Activated CD8-positive, alpha-beta memory T cell treated with anti-CD3 and anti-CD28 coated beads for 36 hours (primary cell): ENCODE results near the gene DBT. TPM values are rescaled to one million over a fixed set of nuclear protein-coding genes. Genes with fewer than 3 reads are reported as not detected.
"Not testable (repeated sequence)": the region's sequence is repeated elsewhere in the genome, so short reads cannot be mapped to it uniquely, and the experiment has no call there.

Experiments
- CTCF ChIA-PET: fragments of 350-600 bp; sonication (Branson Sonifier 250); formaldehyde crosslinking; loops from one replicate; lab custom pipeline; 2021; ENCODE audit warnings: antibody characterized with exemption; lab: Charles Lee
- POLR2A ChIA-PET: fragments of 350-600 bp; sonication (Branson Sonifier 250); formaldehyde crosslinking; loops from one replicate; lab custom pipeline; 2021; ENCODE audit warnings: antibody characterized with exemption; lab: Charles Lee
- total RNA-seq, 2 experiments: library from RNA; stranded (reverse); gene quantifications; one replicate each; pipeline ENCODE4 v1.2.3, GENCODE V29; 2021

DBT gene
- total RNA-seq, 2 experiments from 2014 or later, result 12.1 to 13.4 TPM

DNA sequence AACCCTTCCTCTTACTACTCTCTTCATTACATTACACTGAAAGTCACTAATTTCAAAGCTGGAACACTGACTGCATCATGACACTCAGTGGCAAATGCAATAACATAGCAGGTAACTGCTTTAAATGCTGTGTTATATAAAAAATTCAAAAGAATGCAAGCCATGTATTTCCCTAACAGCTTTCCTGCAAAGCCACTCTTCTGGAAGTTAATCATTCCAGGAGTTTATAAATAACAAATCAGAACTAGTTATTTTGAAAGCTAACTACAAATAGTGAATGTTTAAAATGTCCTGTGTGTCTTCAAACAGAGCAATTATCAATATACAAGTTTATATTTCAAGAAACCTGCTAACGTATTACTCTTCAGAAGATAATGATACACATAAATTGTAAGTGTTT is 34.5 kb downstream of the DBT start:
- CTCF ChIA-PET, result no interaction called here
- POLR2A ChIA-PET, result no interaction called here

GRCh38 chr1:100213141-100213540 is 36.5 kb downstream of the DBT start:
- CTCF ChIA-PET, result no interaction called here
- POLR2A ChIA-PET, result no interaction called here

GRCh38 chr1:100206301-100206700 is 43.3 kb downstream of the DBT start:
- POLR2A ChIA-PET, result no interaction called here
- CTCF ChIA-PET, result no interaction called here

- CTCF ChIA-PET, POLR2A ChIA-PET: not testable (repeated sequence)
Observed at GRCh38 chr1:100205593-100205992, 44.0 kb downstream of the DBT start.

- POLR2A ChIA-PET, CTCF ChIA-PET: not testable (repeated sequence)
Observed at GRCh38 chr1:100205103-100205502, 44.5 kb downstream of the DBT start.

DNA sequence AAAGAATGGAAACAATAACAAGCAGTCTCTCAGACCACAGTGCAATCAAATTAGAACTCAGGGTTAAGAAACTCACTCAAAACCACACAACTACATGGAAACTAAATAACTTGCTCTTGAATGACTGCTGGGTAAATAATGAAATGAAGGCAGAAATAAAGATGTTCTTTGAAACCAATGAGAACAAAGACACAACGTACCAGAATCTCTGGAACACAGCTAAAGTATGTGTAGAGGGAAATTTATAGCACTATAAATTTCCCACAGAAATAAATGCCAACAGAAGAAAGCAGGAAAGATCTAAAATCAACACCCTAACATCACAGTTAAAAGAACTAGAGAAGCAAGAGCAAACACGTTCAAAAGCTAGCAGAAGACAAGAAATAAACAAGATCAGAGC is 46.9 kb downstream of the DBT start:
- POLR2A ChIA-PET, CTCF ChIA-PET: not testable (repeated sequence)

GRCh38 chr1:100200060-100200459 is 49.6 kb downstream of the DBT start:
- POLR2A ChIA-PET, result not testable (repeated sequence)
- CTCF ChIA-PET, result interaction anchor here (0.6 kb wide), 1 partner anchor 26 kb away, joined by 3 read pairs; no protein-coding TSS in a partner anchor

- ChIA-PET POLR2A (no interaction called here), CTCF (no interaction called here)
Observed at GRCh38 chr1:100198596-100198995, 51.0 kb downstream of the DBT start.

DNA sequence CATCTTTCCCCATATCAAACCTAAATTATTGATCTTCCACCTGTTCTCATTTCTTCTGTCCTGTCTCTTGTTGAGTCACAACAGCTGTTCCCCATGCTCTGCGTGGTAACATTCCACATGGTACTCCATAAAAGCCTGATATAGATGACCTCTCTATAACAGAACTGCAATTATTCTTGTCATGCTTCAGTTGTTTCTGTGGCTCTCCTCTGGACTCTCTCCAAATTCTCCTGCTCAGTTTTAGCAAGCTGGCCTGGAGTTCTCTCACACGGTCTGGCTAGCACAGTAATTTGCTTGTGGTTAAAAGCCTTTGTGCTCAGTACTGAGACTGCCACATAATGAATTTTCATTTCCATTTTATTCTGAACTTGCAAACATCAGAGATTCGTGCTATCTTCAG is 61.0 kb downstream of the DBT start:
- CTCF ChIA-PET, result no interaction called here
- POLR2A ChIA-PET, result no interaction called here

GRCh38 chr1:100187912-100188311 is 61.7 kb downstream of the DBT start:
- POLR2A ChIA-PET, result no interaction called here
- CTCF ChIA-PET, result no interaction called here

DNA sequence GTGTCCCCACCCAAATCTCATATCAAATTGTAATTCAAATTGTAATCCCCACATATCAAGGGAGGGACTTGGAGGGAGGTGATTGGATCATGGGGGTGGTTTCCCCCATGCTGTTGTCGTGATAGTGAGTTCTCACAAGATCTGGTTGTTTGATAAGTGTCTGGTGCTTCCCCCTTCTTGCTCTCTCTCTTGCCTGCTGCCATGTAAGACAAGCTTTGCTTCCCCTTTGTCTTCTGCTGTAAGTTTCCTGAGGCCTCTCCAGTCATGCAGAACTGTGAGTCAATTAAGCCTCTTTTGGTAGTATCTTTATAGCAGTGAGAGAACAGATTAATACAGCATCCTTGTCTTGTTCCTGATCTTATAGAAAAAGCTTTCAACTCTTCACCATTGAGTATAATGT is 65.1 kb downstream of the DBT start:
- ChIA-PET CTCF (no interaction called here), POLR2A (no interaction called here)

DNA sequence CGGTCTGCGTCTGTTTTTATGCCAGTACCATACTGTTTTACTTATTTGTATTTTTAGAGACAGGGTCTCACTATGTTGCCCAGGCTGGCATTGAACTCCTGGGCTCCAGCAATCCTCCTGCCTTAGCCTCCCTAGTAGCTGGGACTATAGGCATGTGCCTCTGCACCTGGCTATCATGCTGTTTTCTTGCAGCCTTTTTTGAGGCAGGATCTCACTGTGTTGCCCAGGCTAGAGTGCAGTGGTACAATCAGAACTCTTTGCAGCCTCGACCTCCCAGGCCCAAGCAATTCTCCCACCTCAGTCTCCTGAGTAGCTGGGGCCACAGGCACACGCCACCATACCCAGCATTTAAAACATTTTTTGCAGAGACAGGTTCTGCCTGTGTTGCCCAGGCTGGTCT is 66.3 kb downstream of the DBT start:
- ChIA-PET POLR2A (no interaction called here), CTCF (no interaction called here)

DNA sequence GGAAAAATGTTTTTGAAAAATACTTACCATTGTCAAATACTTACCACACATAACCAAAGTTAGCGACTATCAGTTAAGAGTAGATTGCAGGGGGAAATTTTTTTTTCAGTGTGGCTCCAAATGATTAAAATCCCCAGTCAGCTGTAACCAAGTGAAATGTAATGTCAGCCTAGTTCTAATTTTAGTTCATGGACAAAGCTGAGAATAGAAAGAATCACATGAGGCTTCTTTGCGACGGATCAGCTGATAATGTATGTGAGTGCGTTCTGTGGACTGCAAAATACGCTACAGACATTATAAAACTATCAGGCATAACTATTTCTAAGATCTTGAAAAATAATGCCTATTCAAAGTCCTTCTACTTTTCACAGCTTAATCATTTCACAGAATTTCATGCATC is 71.5 kb downstream of the DBT start, which contains the start of gene LRRC39:
Gene LRRC39 (minus strand): TSS at position 166 of the 400 bp plus-strand sequence. CDS start 9,740 bp downstream, outside the sequence.
- ChIA-PET POLR2A (no interaction called here), CTCF (no interaction called here)

- POLR2A ChIA-PET, result no interaction called here
- CTCF ChIA-PET, result no interaction called here
Observed at GRCh38 chr1:100177295-100178041, 72.2 kb downstream of the DBT start.

DNA sequence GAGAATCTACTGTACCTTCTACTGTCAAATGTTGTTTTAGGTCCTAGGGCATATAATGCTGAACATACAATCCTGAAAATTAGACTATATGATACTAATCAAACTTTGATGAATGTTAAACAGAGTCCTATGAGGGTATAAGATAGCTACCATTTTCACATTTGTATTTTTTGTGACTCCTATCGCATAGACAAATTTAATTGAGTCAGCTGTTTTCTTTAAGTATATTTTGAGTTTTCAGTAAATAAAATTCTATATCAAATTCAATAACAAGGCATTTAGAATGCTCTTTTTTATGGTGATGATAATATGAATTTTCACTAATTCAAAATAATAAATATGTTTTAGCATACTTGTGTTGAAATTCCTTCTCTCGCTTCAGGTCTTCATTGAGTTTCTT is 81.6 kb downstream of the DBT start:
- ChIA-PET CTCF (no interaction called here), POLR2A (no interaction called here)

GRCh38 chr1:100164702-100165101 is 84.9 kb downstream of the DBT start:
- POLR2A ChIA-PET, result no interaction called here
- CTCF ChIA-PET, result no interaction called here

DNA sequence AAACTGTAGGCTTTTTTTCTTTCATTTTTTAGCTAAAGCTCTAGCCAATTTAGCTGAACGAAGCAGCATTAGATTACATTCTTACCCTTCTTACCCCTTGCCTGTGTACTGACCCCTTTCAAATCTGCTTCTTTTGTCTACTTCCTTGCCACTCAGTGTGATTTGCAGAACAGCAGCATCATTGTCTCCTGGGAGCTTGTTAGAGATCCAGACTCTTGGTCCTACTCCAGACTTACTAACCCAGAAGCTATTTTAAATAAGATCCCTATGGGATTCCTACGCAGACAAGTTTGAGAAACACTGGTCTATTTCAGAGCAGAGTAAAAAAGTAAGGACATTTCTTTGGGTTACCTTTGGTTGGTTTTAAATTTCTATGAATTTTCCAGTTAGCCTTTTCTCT is 85.4 kb downstream of the DBT start:
- ChIA-PET POLR2A (no interaction called here), CTCF (interaction anchor here (0.6 kb wide), 1 partner anchor 32 kb away, joined by 4 read pairs; no protein-coding TSS in a partner anchor)

GRCh38 chr1:100162881-100163280 is 86.8 kb downstream of the DBT start:
- ChIA-PET POLR2A (no interaction called here), CTCF (no interaction called here)

GRCh38 chr1:100152271-100152670 is 97.4 kb downstream of the DBT start:
- CTCF ChIA-PET, result interaction anchor here (0.6 kb wide), 1 partner anchor 463 kb away, joined by 5 read pairs; no protein-coding TSS in a partner anchor

GRCh38 chr1:100151679-100152078 is 98.0 kb downstream of the DBT start:
- ChIA-PET POLR2A (interaction anchor here (0.5 kb wide), 1 partner anchor 40 kb away, joined by 4 read pairs; no protein-coding TSS in a partner anchor), CTCF (no interaction called here)

More at GRCh38 chr1:100152271-100152670, 97.4 kb downstream of the DBT start:
- POLR2A ChIA-PET, result no interaction called here

- ChIA-PET POLR2A (no interaction called here), CTCF (no interaction called here)
Observed at GRCh38 chr1:100147875-100148274, 101.8 kb downstream of the DBT start.
